ENCODE measurements around the gene ATOH8.

GRCh38 chr2:85753035-85753524 lies 711 bp upstream of the ATOH8 start:
- TF ChIP-seq CTCF (IDR thresholded peaks at IDR 0.05), result no peak
- TF ChIP-seq EZH2 (IDR thresholded peaks at IDR 0.05; ENCODE audit: borderline replicate concordance, insufficient read depth, low read depth, low read length, poor library complexity, severe bottlenecking), result no peak
